K562 (cell line): ENCODE measurements around the gene AGXT. TPM values are rescaled to one million over a fixed set of nuclear protein-coding genes. Genes with fewer than 3 reads are reported as not detected.

ENCODE experiments used
- KDM1A ChIP-seq, 2 experiments: fragments of 450-650 bp; IDR thresholded peaks; 2 replicates each; pipeline ENCODE4 v1.6.1; 2016; ENCODE audit warnings: mild to moderate bottlenecking in 2 of 2
- MAZ ChIP-seq, 2 experiments: fragments of 450-650 bp in 1 of 2; sonication (generic) in 1 of 2; formaldehyde crosslinking; IDR thresholded peaks in 1 of 2; conservative IDR thresholded peaks in 1 of 2; 2 replicates each; pipeline versions ENCODE4 v1.4.0 to v1.5.0; 2020; ENCODE audit warnings: mild to moderate bottlenecking in 1 of 2, missing genetic modification reagents in 1 of 2
- MED1 ChIP-seq: sonication (generic); formaldehyde crosslinking; IDR thresholded peaks from 2 replicates; pipeline ENCODE4 v1.8.1; 2023; ENCODE audit warnings: missing genetic modification reagents, borderline replicate concordance
- SAP30 ChIP-seq: fragments of 200-600 bp; sonication (generic); IDR thresholded peaks from 2 replicates; pipeline ENCODE4 v1.6.1; 2012; ENCODE audit warnings: borderline replicate concordance, low read depth, mild to moderate bottlenecking, moderate library complexity, low read length, control low read depth, inconsistent platforms; ENCODE audit not compliant: insufficient read depth, poor library complexity, severe bottlenecking
- TFAM ChIP-seq: fragments of 250-450 bp; sonication (Bioruptor Pico); conservative IDR thresholded peaks from 2 replicates; pipeline ENCODE4 v1.5.0; 2021; ENCODE audit warnings: mild to moderate bottlenecking, moderate library complexity
- polyA plus RNA-seq, 8 experiments: library from polyadenylated mRNA; depleted of rRNA in 4 of 8; stranded (reverse) in 5 of 8; unstranded in 3 of 8; fragments of >200 nt; fragmentation: Nextera tagmentation in 2 of 8; fragmentation: Illumina TruSeq in 1 of 8; extraction: Ambion mirVana in 2 of 8; extraction: Trizol in 1 of 8; gene quantifications; 2 replicates each; pipeline versions ENCODE4 v1.2.1 to v1.2.3, GENCODE V29; 2011 to 2014; ENCODE audit warnings: inconsistent platforms in 1 of 8, missing spikeins in 1 of 8
- total RNA-seq, 7 experiments: library from RNA; depleted of rRNA in 6 of 7; stranded (reverse); fragments of >200 nt in 6 of 7; fragmentation: Illumina TruSeq in 2 of 7; extraction: Trizol in 2 of 7; gene quantifications; 2 replicates each; pipeline versions ENCODE4 v1.2.1 to v1.2.3, GENCODE V29; 2011 to 2021; ENCODE audit warnings: low replicate concordance in 1 of 7
- TF ChIP-seq, protein P1 (sequence below): fragments of 150-350 bp; conservative IDR thresholded peaks from 2 replicates; pipeline ENCODE4 v1.6.1; 2014; ENCODE audit warnings: low read length

AGXT gene
- total and polyA plus RNA-seq, 9 of the 15 experiments (the other 6 are each of a cell fraction or from before 2014, with no cell fraction given) = 0.18 TPM; not detected in 8

DNA sequence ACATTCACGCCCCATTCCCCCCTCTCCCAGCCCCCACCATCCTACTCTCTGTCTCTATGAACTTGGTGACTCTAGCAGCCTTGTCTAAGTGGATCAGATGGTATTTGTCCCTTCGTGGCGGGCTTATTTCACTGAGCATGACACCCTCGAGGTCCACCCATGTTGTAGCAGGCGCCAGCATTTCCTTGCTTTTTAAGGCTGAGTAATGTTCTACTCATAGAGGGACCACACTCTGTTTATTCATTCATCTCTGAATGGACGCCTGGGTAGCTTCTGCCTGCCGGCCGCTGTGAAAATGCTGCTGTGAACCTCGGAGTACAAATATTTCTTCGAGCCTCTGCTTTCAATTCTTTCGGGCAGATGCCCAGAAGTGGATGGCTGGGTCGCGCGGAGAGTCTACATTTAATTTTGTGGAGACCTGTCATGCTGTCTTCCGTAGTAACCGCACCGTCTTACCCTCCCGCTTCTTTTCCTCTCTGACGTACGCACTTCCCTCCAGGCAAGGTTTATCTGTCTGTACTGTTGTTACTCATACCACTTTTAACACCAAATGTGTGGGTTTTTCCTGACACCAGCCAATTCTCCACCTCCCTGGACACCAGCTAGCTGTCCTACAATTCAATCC lies 43.1 kb downstream of the AGXT start (continued):
- TF ChIP-seq MAZ (CRISPR knock-in tag; conservative IDR thresholded peaks at IDR 0.05 in 1 of 2, IDR thresholded peaks at IDR 0.05 in 1 of 2) (no peak), MED1 (CRISPR knock-in tag) (no peak), SAP30 (no peak), TFAM (CRISPR knock-in tag) (no peak), KDM1A (IDR thresholded peaks at IDR 0.05) (no peak)
- TF ChIP-seq, protein P1, sequence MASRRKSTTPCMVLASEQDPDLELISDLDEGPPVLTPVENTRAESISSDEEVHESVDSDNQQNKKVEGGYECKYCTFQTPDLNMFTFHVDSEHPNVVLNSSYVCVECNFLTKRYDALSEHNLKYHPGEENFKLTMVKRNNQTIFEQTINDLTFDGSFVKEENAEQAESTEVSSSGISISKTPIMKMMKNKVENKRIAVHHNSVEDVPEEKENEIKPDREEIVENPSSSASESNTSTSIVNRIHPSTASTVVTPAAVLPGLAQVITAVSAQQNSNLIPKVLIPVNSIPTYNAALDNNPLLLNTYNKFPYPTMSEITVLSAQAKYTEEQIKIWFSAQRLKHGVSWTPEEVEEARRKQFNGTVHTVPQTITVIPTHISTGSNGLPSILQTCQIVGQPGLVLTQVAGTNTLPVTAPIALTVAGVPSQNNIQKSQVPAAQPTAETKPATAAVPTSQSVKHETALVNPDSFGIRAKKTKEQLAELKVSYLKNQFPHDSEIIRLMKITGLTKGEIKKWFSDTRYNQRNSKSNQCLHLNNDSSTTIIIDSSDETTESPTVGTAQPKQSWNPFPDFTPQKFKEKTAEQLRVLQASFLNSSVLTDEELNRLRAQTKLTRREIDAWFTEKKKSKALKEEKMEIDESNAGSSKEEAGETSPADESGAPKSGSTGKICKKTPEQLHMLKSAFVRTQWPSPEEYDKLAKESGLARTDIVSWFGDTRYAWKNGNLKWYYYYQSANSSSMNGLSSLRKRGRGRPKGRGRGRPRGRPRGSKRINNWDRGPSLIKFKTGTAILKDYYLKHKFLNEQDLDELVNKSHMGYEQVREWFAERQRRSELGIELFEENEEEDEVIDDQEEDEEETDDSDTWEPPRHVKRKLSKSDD = no peak
- TF ChIP-seq, all 486 proteins: peak for 0
